HepG2 (cell line): ENCODE results near the gene CPNE4. TPM values are rescaled to one million over a fixed set of nuclear protein-coding genes. Genes with fewer than 3 reads are reported as not detected.

ENCODE experiments used
- HOXA7 ChIP-seq: sonication (generic); formaldehyde crosslinking; IDR thresholded peaks from 2 replicates; pipeline ENCODE4 v1.8.1; 2022; ENCODE audit warnings: mild to moderate bottlenecking, missing genetic modification reagents, moderate library complexity
- POLR2G ChIP-seq: fragments of 200-400 bp; formaldehyde crosslinking; IDR thresholded peaks from 2 replicates; pipeline ENCODE4 v1.6.1; 2018; ENCODE audit warnings: mild to moderate bottlenecking, low read depth, low read length, moderate library complexity
- polyA plus RNA-seq, 8 experiments: library from polyadenylated mRNA; depleted of rRNA in 3 of 8; stranded (reverse) in 7 of 8; unstranded in 1 of 8; fragments of >200 nt; fragmentation: Illumina TruSeq in 4 of 8; extraction: Trizol in 4 of 8; gene quantifications; 2 replicates each; pipeline versions ENCODE4 v1.2.1 to v1.2.3, GENCODE V29; 2011 to 2016; ENCODE audit warnings: low read depth in 4 of 8, missing spikeins in 1 of 8, mixed read lengths in 1 of 8; ENCODE audit not compliant: insufficient read depth in 1 of 8
- total RNA-seq, 5 experiments: library from RNA; depleted of rRNA; stranded (reverse); fragments of >200 nt; fragmentation: Illumina TruSeq; extraction: Trizol; gene quantifications; 2 replicates each; pipeline ENCODE4 v1.2.3, GENCODE V29; 2016; ENCODE audit warnings: low read depth in 1 of 5
- TF ChIP-seq, protein P1 (sequence below): sonication (generic); formaldehyde crosslinking; IDR thresholded peaks from 2 replicates; pipeline ENCODE4 v1.4.0; 2020; ENCODE audit warnings: mild to moderate bottlenecking, missing genetic modification reagents
- TF ChIP-seq, protein P2 (sequence below): sonication (generic); formaldehyde crosslinking; IDR thresholded peaks from 2 replicates; pipeline ENCODE4 v1.4.0; 2020; ENCODE audit warnings: missing genetic modification reagents
- TF ChIP-seq, protein P3 (sequence below): sonication (generic); formaldehyde crosslinking; IDR thresholded peaks from 2 replicates; pipeline ENCODE4 v1.5.1; 2020; ENCODE audit warnings: missing genetic modification reagents, mild to moderate bottlenecking, borderline replicate concordance

The CPNE4 gene
- total and polyA plus RNA-seq, 2 of the 13 experiments (the other 11 are each of a cell fraction or from before 2014, with no cell fraction given) = not detected

DNA sequence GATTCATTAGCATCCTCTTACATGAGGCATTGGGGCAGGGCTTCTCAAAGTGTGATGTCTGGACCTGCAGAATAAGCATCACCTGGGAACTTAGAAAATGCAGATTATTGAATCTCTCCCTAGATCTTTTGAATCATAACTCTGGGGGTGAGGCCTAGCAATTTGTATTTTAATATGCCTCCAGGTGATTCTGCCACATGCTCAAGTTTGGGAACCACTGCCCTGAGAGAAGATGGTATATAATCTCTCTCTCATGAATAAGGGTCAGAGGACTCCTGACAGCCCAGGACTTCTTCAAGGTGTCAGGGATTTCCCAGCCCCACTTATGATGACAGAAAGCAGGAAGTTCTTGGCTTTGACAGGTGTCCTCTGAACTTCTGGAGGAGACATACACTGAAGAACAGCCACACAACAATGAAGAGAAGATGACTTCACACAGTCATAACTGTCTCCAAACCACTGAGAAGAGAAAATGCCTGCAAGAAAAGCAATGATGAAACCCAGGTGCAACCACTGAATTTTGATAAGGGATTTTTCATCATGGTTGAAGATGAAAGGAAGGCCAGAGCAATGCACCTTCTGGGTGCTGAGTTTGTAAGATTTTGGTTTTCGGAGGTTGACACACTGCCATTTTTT, 320.1 kb downstream of the CPNE4 start (continued):
- TF ChIP-seq, protein P1, sequence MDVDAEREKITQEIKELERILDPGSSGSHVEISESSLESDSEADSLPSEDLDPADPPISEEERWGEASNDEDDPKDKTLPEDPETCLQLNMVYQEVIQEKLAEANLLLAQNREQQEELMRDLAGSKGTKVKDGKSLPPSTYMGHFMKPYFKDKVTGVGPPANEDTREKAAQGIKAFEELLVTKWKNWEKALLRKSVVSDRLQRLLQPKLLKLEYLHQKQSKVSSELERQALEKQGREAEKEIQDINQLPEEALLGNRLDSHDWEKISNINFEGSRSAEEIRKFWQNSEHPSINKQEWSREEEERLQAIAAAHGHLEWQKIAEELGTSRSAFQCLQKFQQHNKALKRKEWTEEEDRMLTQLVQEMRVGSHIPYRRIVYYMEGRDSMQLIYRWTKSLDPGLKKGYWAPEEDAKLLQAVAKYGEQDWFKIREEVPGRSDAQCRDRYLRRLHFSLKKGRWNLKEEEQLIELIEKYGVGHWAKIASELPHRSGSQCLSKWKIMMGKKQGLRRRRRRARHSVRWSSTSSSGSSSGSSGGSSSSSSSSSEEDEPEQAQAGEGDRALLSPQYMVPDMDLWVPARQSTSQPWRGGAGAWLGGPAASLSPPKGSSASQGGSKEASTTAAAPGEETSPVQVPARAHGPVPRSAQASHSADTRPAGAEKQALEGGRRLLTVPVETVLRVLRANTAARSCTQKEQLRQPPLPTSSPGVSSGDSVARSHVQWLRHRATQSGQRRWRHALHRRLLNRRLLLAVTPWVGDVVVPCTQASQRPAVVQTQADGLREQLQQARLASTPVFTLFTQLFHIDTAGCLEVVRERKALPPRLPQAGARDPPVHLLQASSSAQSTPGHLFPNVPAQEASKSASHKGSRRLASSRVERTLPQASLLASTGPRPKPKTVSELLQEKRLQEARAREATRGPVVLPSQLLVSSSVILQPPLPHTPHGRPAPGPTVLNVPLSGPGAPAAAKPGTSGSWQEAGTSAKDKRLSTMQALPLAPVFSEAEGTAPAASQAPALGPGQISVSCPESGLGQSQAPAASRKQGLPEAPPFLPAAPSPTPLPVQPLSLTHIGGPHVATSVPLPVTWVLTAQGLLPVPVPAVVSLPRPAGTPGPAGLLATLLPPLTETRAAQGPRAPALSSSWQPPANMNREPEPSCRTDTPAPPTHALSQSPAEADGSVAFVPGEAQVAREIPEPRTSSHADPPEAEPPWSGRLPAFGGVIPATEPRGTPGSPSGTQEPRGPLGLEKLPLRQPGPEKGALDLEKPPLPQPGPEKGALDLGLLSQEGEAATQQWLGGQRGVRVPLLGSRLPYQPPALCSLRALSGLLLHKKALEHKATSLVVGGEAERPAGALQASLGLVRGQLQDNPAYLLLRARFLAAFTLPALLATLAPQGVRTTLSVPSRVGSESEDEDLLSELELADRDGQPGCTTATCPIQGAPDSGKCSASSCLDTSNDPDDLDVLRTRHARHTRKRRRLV (CRISPR knock-in tag) = no peak
- TF ChIP-seq, protein P2, sequence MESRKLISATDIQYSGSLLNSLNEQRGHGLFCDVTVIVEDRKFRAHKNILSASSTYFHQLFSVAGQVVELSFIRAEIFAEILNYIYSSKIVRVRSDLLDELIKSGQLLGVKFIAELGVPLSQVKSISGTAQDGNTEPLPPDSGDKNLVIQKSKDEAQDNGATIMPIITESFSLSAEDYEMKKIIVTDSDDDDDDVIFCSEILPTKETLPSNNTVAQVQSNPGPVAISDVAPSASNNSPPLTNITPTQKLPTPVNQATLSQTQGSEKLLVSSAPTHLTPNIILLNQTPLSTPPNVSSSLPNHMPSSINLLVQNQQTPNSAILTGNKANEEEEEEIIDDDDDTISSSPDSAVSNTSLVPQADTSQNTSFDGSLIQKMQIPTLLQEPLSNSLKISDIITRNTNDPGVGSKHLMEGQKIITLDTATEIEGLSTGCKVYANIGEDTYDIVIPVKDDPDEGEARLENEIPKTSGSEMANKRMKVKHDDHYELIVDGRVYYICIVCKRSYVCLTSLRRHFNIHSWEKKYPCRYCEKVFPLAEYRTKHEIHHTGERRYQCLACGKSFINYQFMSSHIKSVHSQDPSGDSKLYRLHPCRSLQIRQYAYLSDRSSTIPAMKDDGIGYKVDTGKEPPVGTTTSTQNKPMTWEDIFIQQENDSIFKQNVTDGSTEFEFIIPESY (CRISPR knock-in tag) = no peak
- TF ChIP-seq, protein P3, sequence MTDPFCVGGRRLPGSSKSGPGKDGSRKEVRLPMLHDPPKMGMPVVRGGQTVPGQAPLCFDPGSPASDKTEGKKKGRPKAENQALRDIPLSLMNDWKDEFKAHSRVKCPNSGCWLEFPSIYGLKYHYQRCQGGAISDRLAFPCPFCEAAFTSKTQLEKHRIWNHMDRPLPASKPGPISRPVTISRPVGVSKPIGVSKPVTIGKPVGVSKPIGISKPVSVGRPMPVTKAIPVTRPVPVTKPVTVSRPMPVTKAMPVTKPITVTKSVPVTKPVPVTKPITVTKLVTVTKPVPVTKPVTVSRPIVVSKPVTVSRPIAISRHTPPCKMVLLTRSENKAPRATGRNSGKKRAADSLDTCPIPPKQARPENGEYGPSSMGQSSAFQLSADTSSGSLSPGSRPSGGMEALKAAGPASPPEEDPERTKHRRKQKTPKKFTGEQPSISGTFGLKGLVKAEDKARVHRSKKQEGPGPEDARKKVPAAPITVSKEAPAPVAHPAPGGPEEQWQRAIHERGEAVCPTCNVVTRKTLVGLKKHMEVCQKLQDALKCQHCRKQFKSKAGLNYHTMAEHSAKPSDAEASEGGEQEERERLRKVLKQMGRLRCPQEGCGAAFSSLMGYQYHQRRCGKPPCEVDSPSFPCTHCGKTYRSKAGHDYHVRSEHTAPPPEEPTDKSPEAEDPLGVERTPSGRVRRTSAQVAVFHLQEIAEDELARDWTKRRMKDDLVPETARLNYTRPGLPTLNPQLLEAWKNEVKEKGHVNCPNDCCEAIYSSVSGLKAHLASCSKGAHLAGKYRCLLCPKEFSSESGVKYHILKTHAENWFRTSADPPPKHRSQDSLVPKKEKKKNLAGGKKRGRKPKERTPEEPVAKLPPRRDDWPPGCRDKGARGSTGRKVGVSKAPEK (CRISPR knock-in tag) = no peak
- TF ChIP-seq POLR2G (no peak), HOXA7 (CRISPR knock-in tag) (no peak)
